H1 (cell line): ENCODE results near the gene DCTN1. TPM values are rescaled to one million over a fixed set of nuclear protein-coding genes. Genes with fewer than 3 reads are reported as not detected.

ENCODE experiments used
- BACH1 ChIP-seq: IDR thresholded peaks from 2 replicates; pipeline ENCODE4 v1.6.1; 2012; ENCODE audit warnings: low read length, improper control_type of control experiment
- BCL11A ChIP-seq, 2 experiments: IDR thresholded peaks; one replicate each; pipeline ENCODE4 v1.6.1; 2011; ENCODE audit warnings: low read depth in 2 of 2, low read length in 2 of 2, mild to moderate bottlenecking in 2 of 2
- CEBPB ChIP-seq: IDR thresholded peaks from 2 replicates; pipeline ENCODE4 v1.6.1; 2012; ENCODE audit warnings: low read depth, low read length
- CHD1 ChIP-seq: IDR thresholded peaks from 2 replicates; pipeline ENCODE4 v1.6.1; 2012; ENCODE audit warnings: low read depth, low read length, improper control_type of control experiment
- CREB1 ChIP-seq: IDR thresholded peaks from 2 replicates; pipeline ENCODE4 v1.6.1; 2012; ENCODE audit warnings: inconsistent platforms
- EZH2 ChIP-seq: fragments of 200-600 bp; sonication (generic); IDR thresholded peaks from 2 replicates; pipeline ENCODE4 v1.7.1; 2012; ENCODE audit warnings: low read depth, mild to moderate bottlenecking, moderate library complexity, low read length, inconsistent platforms; ENCODE audit not compliant: severe bottlenecking
- GABPA ChIP-seq: IDR thresholded peaks from 2 replicates; pipeline ENCODE4 v1.6.1; 2011; ENCODE audit warnings: mild to moderate bottlenecking, low read length, moderate library complexity, borderline replicate concordance; ENCODE audit not compliant: insufficient read depth
- HDAC2 ChIP-seq, 2 experiments: fragments of 300-600 bp in 1 of 2; sonication (generic) in 1 of 2; IDR thresholded peaks; 2 replicates each; pipeline ENCODE4 v1.6.1; 2011 to 2012; ENCODE audit warnings: low read depth in 2 of 2, low read length in 2 of 2, mild to moderate bottlenecking in 2 of 2, moderate library complexity in 2 of 2, borderline replicate concordance in 1 of 2, inconsistent platforms in 1 of 2
- POLR2AphosphoS5 ChIP-seq: IDR thresholded peaks from 2 replicates; pipeline ENCODE4 v1.6.1; 2011; ENCODE audit warnings: low read depth, low read length
- RAD21 ChIP-seq, 2 experiments: IDR thresholded peaks in 1 of 2; conservative IDR thresholded peaks in 1 of 2; 2 replicates each; pipeline ENCODE4 v1.6.1; 2011; ENCODE audit warnings: low read depth in 2 of 2, low read length in 2 of 2, improper control_type of control experiment in 1 of 2, inconsistent platforms in 1 of 2, mild to moderate bottlenecking in 1 of 2, moderate library complexity in 1 of 2
- RNF2 ChIP-seq: fragments of 200-900, 300-1000 bp; sonication (generic); IDR thresholded peaks from 2 replicates; pipeline ENCODE4 v1.7.1; 2016; ENCODE audit warnings: borderline replicate concordance, low read depth, mild to moderate bottlenecking, antibody characterized with exemption, low read length; ENCODE audit not compliant: poor library complexity, severe bottlenecking; ENCODE audit errors: missing control alignments
- RXRA ChIP-seq: IDR thresholded peaks from 2 replicates; pipeline ENCODE4 v1.6.1; 2011; ENCODE audit warnings: low read depth, mild to moderate bottlenecking, low read length, moderate library complexity; ENCODE audit not compliant: insufficient read depth
- SP4 ChIP-seq: IDR thresholded peaks from 2 replicates; pipeline ENCODE4 v1.6.1; 2012; ENCODE audit warnings: low read length, inconsistent platforms
- SRF ChIP-seq: IDR thresholded peaks from 2 replicates; pipeline ENCODE4 v1.6.1; 2011; ENCODE audit warnings: mild to moderate bottlenecking, low read depth, low read length, moderate library complexity
- TAF1 ChIP-seq: IDR thresholded peaks from 2 replicates; pipeline ENCODE4 v1.6.1; 2011; ENCODE audit warnings: mild to moderate bottlenecking, low read depth, low read length
- polyA plus RNA-seq, 7 experiments: library from polyadenylated mRNA; depleted of rRNA in 3 of 7; stranded (reverse) in 5 of 7; unstranded in 2 of 7; fragments of >200 nt in 5 of 7; fragments of 200-250 nt in 2 of 7; gene quantifications; 1 replicate in 5 of 7; 2 replicates in 1 of 7; 4 replicates in 1 of 7; pipeline versions ENCODE4 v1.2.1 to v1.2.3, GENCODE V29; 2011 to 2013; ENCODE audit warnings: missing spikeins in 2 of 7, mixed read lengths in 2 of 7
- total RNA-seq: library from RNA; stranded (reverse); fragmentation: NEBNext Ultra II Directional; extraction: Animal tissue kit (Norgen Biotek cat#: 25700); gene quantifications from 2 replicates; pipeline ENCODE4 v1.2.1, GENCODE V29; 2021
- TF ChIP-seq, protein P1 (sequence below), 3 experiments: IDR thresholded peaks; 1 replicate in 2 of 3; 2 replicates in 1 of 3; pipeline versions ENCODE4 v1.5.1 to v1.6.1; 2011; ENCODE audit warnings: low read length in 3 of 3, mild to moderate bottlenecking in 3 of 3, inconsistent platforms in 2 of 3, low read depth in 1 of 3, moderate library complexity in 1 of 3; ENCODE audit not compliant: insufficient read depth in 1 of 3; ENCODE audit errors: control extremely low read depth in 1 of 3
- TF ChIP-seq, protein P2 (sequence below): IDR thresholded peaks from 2 replicates; pipeline ENCODE4 v1.6.1; 2012; ENCODE audit warnings: inconsistent platforms
- TF ChIP-seq, protein P3 (sequence below): IDR thresholded peaks from 2 replicates; pipeline ENCODE4 v1.6.1; 2011; ENCODE audit warnings: low read length, improper control_type of control experiment

The DCTN1 gene
- total and polyA plus RNA-seq, 2 of the 8 experiments (the other 6 are each of a cell fraction or from before 2014, with no cell fraction given), result 105 to 162 TPM

DNA sequence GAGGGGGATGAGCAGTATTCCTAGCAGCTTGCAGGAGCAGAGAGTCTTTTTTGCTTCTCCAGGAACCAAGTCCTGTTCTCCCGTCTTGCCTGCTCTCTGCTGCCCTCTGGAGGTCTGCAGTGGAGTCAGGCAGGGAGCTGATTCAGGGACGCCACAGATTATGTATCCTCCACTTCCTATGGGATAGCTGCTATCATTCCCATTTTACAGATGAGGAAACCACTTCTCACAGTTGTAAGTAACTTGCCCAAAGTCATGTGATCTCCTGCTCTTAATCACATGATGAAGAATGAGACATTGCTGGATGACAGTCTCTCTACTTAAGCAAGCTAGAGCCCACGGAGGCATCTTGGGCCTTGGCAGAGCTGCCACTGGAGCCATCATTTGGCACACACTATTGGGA, 45.2 kb downstream of the DCTN1 start (continued):
- no peak for TF ChIP-seq RXRA
- no peak for TF ChIP-seq SP4
- no peak for TF ChIP-seq POLR2AphosphoS5
- no peak for TF ChIP-seq CREB1
- TF ChIP-seq EZH2, result no peak
- TF ChIP-seq GABPA, result peak; percentile 31; the same call in 1 of the 2 replicates
- no peak for TF ChIP-seq CHD1
- no peak for TF ChIP-seq HDAC2 (IDR thresholded peaks at IDR 0.05; ENCODE audit: borderline replicate concordance in 1 of 2, low read depth in 2 of 2, low read length in 2 of 2)
- no peak for TF ChIP-seq SRF
- TF ChIP-seq, protein P1, sequence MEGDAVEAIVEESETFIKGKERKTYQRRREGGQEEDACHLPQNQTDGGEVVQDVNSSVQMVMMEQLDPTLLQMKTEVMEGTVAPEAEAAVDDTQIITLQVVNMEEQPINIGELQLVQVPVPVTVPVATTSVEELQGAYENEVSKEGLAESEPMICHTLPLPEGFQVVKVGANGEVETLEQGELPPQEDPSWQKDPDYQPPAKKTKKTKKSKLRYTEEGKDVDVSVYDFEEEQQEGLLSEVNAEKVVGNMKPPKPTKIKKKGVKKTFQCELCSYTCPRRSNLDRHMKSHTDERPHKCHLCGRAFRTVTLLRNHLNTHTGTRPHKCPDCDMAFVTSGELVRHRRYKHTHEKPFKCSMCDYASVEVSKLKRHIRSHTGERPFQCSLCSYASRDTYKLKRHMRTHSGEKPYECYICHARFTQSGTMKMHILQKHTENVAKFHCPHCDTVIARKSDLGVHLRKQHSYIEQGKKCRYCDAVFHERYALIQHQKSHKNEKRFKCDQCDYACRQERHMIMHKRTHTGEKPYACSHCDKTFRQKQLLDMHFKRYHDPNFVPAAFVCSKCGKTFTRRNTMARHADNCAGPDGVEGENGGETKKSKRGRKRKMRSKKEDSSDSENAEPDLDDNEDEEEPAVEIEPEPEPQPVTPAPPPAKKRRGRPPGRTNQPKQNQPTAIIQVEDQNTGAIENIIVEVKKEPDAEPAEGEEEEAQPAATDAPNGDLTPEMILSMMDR (IDR thresholded peaks at IDR 0.05; ENCODE audit: control extremely low read depth in 1 of 3, insufficient read depth in 1 of 3, low read depth in 1 of 3, low read length in 3 of 3), result peak; percentile 90 to 95 (median 95)
- TF ChIP-seq, protein P2, sequence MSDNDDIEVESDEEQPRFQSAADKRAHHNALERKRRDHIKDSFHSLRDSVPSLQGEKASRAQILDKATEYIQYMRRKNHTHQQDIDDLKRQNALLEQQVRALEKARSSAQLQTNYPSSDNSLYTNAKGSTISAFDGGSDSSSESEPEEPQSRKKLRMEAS, result no peak
- TF ChIP-seq, protein P3, sequence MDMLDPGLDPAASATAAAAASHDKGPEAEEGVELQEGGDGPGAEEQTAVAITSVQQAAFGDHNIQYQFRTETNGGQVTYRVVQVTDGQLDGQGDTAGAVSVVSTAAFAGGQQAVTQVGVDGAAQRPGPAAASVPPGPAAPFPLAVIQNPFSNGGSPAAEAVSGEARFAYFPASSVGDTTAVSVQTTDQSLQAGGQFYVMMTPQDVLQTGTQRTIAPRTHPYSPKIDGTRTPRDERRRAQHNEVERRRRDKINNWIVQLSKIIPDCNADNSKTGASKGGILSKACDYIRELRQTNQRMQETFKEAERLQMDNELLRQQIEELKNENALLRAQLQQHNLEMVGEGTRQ, result 0 out of 2 replicates have a peak, but pooled peaks have one; percentile 27
- TF ChIP-seq BCL11A (IDR thresholded peaks at IDR 0.05; ENCODE audit: low read depth in 2 of 2, low read length in 2 of 2), result no peak
- peak; percentile 72 to 78 for TF ChIP-seq RAD21 (IDR thresholded peaks at IDR 0.05 in 1 of 2, conservative IDR thresholded peaks at IDR 0.05 in 1 of 2; ENCODE audit: low read depth in 2 of 2, low read length in 2 of 2)
- TF ChIP-seq BACH1, result no peak
- TF ChIP-seq CEBPB, result no peak
- TF ChIP-seq TAF1, result no peak
- no peak for TF ChIP-seq RNF2
